Upper lobe of left lung (tissue), 6 donors: ENCODE measurements around the gene ARPIN. TPM values are rescaled to one million over a fixed set of nuclear protein-coding genes. Genes with fewer than 3 reads are reported as not detected.

Experiments used
- ATAC-seq, 2 donors: fragments of 200-7000 bp; cut with Tn5 transposase; one replicate each; pipeline ENCODE4 v1.9.1; 2022; ENCODE audit warnings: mild to moderate bottlenecking in 2 of 2, moderate library complexity in 2 of 2; ENCODE audit not compliant: low FRiP score in 2 of 2
- DNase-seq, 2 donors: peaks; one replicate each; pipeline ENCODE4 v3.0.0-alpha.2; 2019 to 2020
- H3K27ac ChIP-seq, 4 donors: fragments of 200-600 bp; sonication (generic); one replicate each; pipeline ENCODE4 v1.5.1; 2016 to 2019
- H3K27me3 ChIP-seq, 4 donors: fragments of 200-600 bp; sonication (generic); one replicate each; pipeline ENCODE4 v1.5.1; 2017 to 2019
- H3K36me3 ChIP-seq, 4 donors: fragments of 200-600 bp; sonication (generic); one replicate each; pipeline ENCODE4 v1.5.1; 2016 to 2019
- H3K4me1 ChIP-seq, 4 donors: fragments of 200-600 bp; sonication (generic); one replicate each; pipeline ENCODE4 v1.5.1; 2018 to 2019
- H3K4me3 ChIP-seq, 4 donors: fragments of 200-600 bp; sonication (generic); one replicate each; pipeline ENCODE4 v1.5.1; 2017 to 2019; ENCODE audit warnings: mild to moderate bottlenecking in 2 of 4, moderate library complexity in 1 of 4
- H3K9me3 ChIP-seq, 4 donors: fragments of 200-600 bp; sonication (generic); one replicate each; pipeline ENCODE4 v1.5.1; 2018 to 2019
- EP300 ChIP-seq, 4 donors: sonication (generic); formaldehyde crosslinking; IDR thresholded peaks; one replicate each; pipeline ENCODE4 v1.5.1; 2017; ENCODE audit warnings: antibody characterized with exemption in 4 of 4, control low read depth in 2 of 4
- POLR2A ChIP-seq, 4 donors: fragments of 450-650 bp; IDR thresholded peaks; one replicate each; pipeline ENCODE4 v1.5.1; 2016 to 2017; ENCODE audit warnings: antibody characterized with exemption in 4 of 4, mild to moderate bottlenecking in 2 of 4
- POLR2AphosphoS5 ChIP-seq, 2 donors: sonication (generic); formaldehyde crosslinking; IDR thresholded peaks; one replicate each; pipeline ENCODE4 v1.5.1; 2017; ENCODE audit warnings: antibody characterized with exemption in 2 of 2
- WGBS, 2 donors: methylation state at CpG; one replicate each; pipeline ENCODE4 v1.1.5; 2017 to 2018; 5-methylcytosine and 5-hydroxymethylcytosine counted together
- total RNA-seq, 6 donors: library from RNA; depleted of rRNA in 4 of 6; stranded (reverse); fragments of >200 nt in 4 of 6; gene quantifications; one replicate each; pipeline versions ENCODE4 v1.1.0 to v1.2.1, GENCODE V29; 2016 to 2021
- TF ChIP-seq, protein P1 (sequence below), 6 experiments: fragments of 450-650 bp in 4 of 6; fragments of 200-600 bp in 2 of 6; sonication (generic) in 2 of 6; IDR thresholded peaks; one replicate each; pipeline ENCODE4 v1.5.1; 2016 to 2019; ENCODE audit warnings: antibody characterized with exemption in 6 of 6
- donor health status: DM: no; HTN: no; CAD: no; lungs with moderate emphysema.
- donor health status: DM: no; HTN: yes; CAD: no; lungs with severe emphysema.

The ARPIN gene
- total RNA-seq, 6 donors from 2014 or later: 24.9 to 56.6 (median 35.1) TPM

DNA sequence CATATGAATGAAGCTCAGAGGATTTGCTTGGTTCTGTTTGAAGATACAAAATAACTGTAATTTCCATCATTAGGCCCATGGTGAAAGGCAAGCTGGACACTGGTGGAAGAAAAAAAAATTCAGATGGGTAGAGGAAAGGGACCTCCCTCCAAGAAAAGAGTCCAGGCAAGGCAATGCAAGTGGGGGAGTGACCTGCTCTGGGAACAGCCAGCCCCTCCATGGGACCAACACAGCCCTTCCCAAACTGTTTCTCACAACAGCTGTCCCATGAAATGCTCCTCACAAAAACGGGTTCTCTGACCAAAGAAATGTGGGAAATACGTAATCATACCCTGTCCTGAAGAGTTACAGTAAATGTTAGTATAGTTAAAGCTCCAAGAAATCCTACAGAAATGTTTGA is 14.6 kb downstream of the ARPIN start:
- Histone ChIP-seq H3K4me1 (peaks cover 0 to 4% (median 3%) of the 10 kb centered on the region in 4 donors), H3K27ac (no peak overlapping the region), H3K9me3 (no peaks in the 10 kb centered on the region), H3K4me3 (no peak overlapping the region), H3K27me3 (no peaks in the 10 kb centered on the region), H3K36me3 (peaks cover 10 to 29% (median 21%) of the 10 kb centered on the region in 4 donors)
- WGBS, 2 donors: 70% methylated on average over 2 of the region's 2 CpGs
- no peak for ATAC-seq
- TF ChIP-seq, protein P1, sequence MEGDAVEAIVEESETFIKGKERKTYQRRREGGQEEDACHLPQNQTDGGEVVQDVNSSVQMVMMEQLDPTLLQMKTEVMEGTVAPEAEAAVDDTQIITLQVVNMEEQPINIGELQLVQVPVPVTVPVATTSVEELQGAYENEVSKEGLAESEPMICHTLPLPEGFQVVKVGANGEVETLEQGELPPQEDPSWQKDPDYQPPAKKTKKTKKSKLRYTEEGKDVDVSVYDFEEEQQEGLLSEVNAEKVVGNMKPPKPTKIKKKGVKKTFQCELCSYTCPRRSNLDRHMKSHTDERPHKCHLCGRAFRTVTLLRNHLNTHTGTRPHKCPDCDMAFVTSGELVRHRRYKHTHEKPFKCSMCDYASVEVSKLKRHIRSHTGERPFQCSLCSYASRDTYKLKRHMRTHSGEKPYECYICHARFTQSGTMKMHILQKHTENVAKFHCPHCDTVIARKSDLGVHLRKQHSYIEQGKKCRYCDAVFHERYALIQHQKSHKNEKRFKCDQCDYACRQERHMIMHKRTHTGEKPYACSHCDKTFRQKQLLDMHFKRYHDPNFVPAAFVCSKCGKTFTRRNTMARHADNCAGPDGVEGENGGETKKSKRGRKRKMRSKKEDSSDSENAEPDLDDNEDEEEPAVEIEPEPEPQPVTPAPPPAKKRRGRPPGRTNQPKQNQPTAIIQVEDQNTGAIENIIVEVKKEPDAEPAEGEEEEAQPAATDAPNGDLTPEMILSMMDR (IDR thresholded peaks at IDR 0.05): no peak
- TF ChIP-seq EP300 (IDR thresholded peaks at IDR 0.05): no peak
- TF ChIP-seq POLR2A (IDR thresholded peaks at IDR 0.05): no peak
- no peak for TF ChIP-seq POLR2AphosphoS5 (IDR thresholded peaks at IDR 0.05)
- no peak for DNase-seq

DNA sequence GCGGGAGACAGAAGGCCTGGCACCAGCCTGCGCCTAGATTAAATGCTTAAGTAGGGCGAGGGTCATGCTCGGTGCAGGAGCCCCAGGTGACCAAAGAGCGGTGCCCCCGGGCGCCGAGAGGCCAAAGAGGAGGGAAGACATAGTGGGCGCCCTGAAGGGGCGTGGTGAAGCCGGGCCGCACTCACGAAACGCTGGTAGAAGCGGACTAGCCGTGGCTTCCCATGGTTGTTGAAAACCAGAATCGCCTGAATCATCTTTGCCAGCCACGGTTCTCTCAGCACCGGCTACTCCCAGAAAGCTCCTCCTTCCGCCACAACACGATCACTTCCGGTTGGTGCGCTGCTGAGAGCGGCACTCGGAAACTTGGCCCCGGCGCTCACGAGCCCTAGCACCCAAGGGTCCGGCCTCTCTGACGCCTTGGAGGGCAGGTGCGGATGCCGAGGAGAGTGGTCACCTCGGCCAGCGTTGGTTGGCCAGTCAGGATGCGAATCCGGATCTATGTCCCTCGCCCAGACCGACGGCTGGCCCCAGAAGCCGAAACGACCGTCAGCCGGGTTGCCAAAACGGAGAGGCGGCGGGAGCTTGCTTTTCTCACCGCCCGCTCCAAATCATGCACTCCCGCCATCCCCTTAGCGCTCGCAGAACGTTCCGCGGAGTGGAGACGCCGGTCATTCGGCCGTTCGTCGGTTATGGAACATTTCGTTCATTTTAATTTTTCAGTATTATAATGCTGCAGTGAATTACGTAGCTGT is 18.9 kb downstream of the ARPIN start, which contains the start of gene AP3S2:
Gene AP3S2, minus strand, starts transcription at position 299 of the 752 bp plus-strand sequence. Its CDS starts 45 bp downstream, at position 254.
- WGBS, 2 donors: 1% methylated on average over 48 to 53 of the region's 62 CpGs
- Histone ChIP-seq H3K27ac (peak within 1 kb of the TSS; percentile 92 to 96 (median 96)), H3K9me3 (no peaks in the 10 kb centered on the region), H3K36me3 (peaks cover 0 to 2% (median 1%) of the 10 kb centered on the region in 4 donors), H3K4me3 (peak within 1 kb of the TSS; percentile 75 to 91 (median 88)), H3K27me3 (no peaks in the 10 kb centered on the region), H3K4me1 (peaks cover 10 to 15% (median 14%) of the 10 kb centered on the region in 4 donors)
- ATAC-seq (peak; percentile 98 to 99), DNase-seq (peak; percentile 94 to 96)
- TF ChIP-seq, protein P1 (IDR thresholded peaks at IDR 0.05): peak in 1 of 6 experiments; percentile 16
- TF ChIP-seq EP300 (IDR thresholded peaks at IDR 0.05) (peak in 1 of 4 donors; percentile 31), POLR2AphosphoS5 (IDR thresholded peaks at IDR 0.05) (peak; percentile 89 to 93), POLR2A (IDR thresholded peaks at IDR 0.05) (peak in 3 of 4 donors; percentile 68 to 81 (median 70))

DNA sequence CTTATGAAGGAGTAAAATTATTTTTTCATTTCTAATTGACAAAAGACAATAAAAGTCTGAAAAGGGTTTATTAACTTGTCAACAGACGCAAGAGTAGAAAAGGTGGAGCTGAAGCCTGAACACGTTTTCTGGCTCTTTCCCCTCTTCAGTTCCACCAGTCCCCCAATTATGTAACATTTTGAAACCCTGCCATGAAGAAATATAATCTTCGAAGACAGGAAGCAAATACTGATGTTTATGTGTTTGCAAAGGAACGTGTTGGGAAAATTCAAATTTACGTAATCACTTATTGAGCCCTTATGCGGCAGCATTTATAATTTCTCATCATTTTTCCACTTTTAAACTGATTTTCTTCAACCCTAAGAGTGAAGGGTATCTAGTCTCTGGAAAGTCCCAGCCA is 19.7 kb downstream of the ARPIN start:
- WGBS, 2 donors: 6 to 10% methylated on average over 6 of the region's 6 CpGs
- H3K9me3 ChIP-seq: no peaks in the 10 kb centered on the region
- DNase-seq (no peak), ATAC-seq (peak in 1 of 2 donors; percentile 17)
- peaks cover 0 to 11% (median 9%) of the 10 kb centered on the region in 4 donors for H3K36me3 ChIP-seq
- peak overlapping the region; percentile 92 to 96 (median 96) for H3K27ac ChIP-seq
- H3K4me1 ChIP-seq: peaks cover 10 to 15% (median 14%) of the 10 kb centered on the region in 4 donors
- H3K4me3 ChIP-seq: peak overlapping the region; percentile 75 to 91 (median 88)
- no peaks in the 10 kb centered on the region for H3K27me3 ChIP-seq
- TF ChIP-seq EP300 (IDR thresholded peaks at IDR 0.05): no peak
- TF ChIP-seq POLR2AphosphoS5 (IDR thresholded peaks at IDR 0.05): no peak
- TF ChIP-seq, protein P1 (IDR thresholded peaks at IDR 0.05): no peak
- no peak for TF ChIP-seq POLR2A (IDR thresholded peaks at IDR 0.05)

DNA sequence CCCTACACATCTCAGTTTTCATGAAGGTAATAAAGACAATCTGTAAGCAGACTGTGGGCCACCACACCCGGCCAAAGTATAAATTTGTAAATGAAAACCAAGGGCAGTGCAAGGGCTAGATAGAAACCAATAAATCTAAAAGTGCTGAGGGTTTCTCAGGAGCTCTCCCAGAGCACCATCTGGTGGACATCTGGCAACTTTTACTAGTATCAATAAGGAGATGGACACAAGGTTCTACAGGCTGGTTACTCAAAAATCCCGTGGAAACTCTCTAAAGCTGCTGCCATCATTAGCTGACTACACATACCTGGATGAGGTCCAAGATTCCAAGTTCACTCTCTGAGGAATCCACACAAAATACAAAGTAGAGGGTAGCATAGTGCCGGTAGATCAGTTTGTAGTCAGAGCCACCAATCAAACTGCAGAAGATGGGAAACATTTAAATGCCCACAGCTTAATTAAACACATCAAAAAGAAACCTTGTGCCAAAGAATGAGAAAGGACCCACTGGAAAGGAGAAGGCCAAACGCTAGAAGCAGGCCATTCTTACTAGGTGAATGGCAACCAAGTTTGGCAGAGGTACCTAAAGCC is 24.4 kb downstream of the ARPIN start:
- H3K27ac ChIP-seq: no peak overlapping the region
- ATAC-seq (no peak), DNase-seq (no peak)
- H3K9me3 ChIP-seq: no peaks in the 10 kb centered on the region
- no peak overlapping the region for H3K4me3 ChIP-seq
- peaks cover 7 to 14% (median 13%) of the 10 kb centered on the region in 4 donors for H3K4me1 ChIP-seq
- no peaks in the 10 kb centered on the region for H3K27me3 ChIP-seq
- 71 to 72% methylated on average over 4 of the region's 4 CpGs for WGBS, 2 donors
- H3K36me3 ChIP-seq: peaks cover 17 to 58% (median 33%) of the 10 kb centered on the region in 4 donors
- TF ChIP-seq EP300 (IDR thresholded peaks at IDR 0.05): no peak
- TF ChIP-seq POLR2AphosphoS5 (IDR thresholded peaks at IDR 0.05): no peak
- TF ChIP-seq, protein P1 (IDR thresholded peaks at IDR 0.05): no peak
